SHP77 treated with DMSO at 0.1 percent for 48 hours (cell line): ENCODE data around the gene ADAT3.
"Not testable (repeated sequence)": the region's sequence is repeated elsewhere in the genome, so short reads cannot be mapped to it uniquely, and the experiment has no call there.

ENCODE experiments used
- DNase-seq: peaks from one replicate; lab custom pipeline; 2025; lab: John Stamatoyannopoulos, UW

ADAT3 gene

DNA sequence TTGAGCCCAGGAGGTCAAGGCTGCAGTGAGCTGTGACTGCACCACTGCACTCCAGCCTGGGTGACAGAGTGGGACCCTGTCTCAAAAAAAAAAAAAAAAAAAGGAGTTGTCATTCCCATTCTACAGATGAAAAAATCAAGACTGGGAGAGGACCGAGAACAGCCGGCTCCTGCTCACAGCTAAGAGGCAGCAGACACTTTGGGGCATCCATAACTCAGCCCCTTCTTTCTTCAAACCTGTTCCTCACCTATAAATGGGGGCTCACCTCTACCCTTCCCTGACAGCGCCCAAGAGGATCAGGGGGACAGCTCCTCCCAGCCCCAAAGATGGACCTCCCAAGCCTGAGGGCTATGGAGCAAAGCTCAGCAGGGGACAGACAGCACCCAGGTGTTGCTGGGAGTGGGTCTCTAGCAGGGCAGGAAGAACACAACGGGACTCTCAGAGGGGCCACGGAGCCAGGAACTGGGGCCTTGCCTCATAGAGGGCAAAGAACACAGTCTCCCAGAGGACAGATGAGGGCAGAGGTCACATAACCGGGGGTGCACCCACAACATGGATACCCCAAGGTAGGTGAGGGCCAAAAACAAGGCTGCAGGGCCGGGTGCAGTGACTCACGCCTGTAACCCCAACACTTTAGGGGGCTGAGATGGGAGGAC is 38.4 kb upstream of the ADAT3 start:
- no peak for DNase-seq

DNA sequence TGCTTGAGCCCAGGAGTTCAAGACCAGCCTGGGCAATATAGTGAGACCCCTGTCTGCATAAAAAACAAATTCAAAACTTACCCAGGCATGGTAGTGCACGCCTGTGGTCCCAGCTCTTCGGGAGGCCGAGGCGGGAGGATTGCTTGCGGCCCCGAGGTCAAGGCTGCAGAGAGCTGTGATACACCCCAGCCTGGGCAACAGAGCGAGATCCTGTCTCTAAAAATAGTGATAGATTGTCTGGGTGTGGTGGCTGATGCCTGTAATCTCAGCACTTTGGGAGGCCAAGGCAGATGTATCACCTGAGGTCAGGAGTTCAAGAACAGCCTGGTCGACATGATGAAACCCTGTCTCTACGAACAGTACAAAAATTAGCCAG is 37.9 kb upstream of the ADAT3 start:
- DNase-seq = no peak

DNA sequence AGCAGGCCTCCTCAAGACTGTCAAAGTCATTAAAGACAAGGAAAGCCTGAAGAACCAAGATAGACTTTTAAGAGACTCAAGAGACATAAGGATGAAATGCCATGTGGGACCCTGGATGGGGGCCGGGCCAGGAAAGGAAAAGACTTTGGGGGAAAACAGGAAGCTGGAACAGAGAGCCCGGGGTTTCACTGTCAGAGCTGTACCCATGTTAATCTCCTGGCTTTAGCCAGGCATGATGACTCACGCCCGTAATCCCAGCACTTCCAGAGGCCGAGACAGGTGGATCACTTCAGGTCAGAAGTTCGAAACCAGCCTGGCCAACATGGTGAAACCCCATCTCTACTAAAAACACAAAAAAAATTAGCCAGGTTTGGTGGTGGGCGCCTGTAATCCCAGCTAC is 36.2 kb upstream of the ADAT3 start:
- no peak for DNase-seq

DNA sequence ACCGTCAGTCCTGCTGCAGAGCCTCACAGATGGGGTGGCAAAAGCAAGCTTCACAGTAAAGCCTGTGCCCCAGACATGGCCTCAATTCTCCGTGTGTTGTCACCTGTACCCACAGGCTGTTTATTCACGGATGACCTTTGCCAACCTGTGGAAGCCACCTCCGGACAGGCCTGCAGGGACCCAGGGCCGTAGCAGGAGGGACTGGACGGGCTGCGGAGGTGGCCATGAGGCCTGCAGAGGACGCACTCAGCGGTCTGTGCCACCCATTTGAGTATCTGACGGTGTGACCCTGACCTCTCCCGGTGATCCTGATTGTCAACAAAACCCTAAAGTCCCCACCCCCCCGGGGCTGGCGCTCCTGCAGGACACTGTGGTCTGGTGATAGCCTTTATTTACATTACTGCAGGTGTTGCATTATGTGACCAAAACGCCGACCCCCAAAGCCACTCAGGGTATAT is 34.0 kb upstream of the ADAT3 start:
- no peak for DNase-seq

DNA sequence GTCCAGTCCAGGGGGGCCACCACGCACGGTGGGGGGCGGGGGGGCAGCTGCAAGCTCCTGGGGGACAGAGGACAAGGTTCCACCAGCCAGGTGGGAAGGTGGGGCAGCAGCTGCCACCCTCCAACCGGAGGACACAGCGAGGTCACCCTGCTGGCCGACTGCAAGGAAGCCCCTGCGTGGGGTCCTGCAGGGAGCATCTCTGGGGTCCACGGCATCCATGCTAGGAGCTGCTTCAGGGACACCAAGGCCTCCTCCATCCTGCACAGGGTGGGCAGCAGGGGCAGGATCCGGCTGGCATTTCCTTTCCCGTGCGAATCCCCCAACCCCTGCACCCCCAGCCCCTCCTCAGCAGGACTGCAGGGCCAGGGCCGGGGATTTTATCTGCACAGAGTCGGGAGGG is 33.6 kb upstream of the ADAT3 start:
- DNase-seq = no peak

DNA sequence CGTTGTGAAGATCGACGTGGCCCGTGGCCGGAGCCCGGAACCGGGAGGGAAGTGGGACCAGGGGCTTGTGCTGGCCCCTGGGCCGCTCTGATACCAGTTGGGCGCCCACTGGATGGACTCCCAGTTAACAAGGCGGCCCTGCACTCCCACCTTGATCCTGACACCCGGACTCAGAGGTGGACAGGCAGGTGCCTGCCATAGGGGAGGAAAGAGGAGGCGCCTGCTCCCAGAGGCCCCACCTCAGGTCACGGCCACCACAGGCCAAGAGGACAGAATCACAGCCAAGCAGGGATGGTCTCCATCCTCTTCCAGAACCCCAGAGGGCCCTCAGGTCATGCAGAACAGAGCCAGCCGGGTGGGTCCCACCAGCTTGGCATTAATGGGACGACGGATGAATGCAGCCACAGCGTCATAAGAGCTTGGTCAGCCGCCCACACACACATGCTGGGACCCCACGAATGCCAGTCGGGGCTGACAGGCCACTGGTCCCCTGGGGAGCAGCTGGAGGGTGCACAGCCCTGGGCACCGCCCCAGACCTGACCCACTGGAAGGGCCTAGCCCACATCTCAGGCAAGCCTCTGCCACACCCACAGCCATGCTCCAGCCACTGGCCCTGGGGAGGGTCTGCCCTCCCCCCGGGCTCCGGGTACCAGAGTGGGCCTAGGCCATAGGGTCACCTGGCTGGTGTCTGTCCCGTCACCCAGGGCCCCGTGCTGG is 32.2 kb upstream of the ADAT3 start:
- DNase-seq = no peak

DNA sequence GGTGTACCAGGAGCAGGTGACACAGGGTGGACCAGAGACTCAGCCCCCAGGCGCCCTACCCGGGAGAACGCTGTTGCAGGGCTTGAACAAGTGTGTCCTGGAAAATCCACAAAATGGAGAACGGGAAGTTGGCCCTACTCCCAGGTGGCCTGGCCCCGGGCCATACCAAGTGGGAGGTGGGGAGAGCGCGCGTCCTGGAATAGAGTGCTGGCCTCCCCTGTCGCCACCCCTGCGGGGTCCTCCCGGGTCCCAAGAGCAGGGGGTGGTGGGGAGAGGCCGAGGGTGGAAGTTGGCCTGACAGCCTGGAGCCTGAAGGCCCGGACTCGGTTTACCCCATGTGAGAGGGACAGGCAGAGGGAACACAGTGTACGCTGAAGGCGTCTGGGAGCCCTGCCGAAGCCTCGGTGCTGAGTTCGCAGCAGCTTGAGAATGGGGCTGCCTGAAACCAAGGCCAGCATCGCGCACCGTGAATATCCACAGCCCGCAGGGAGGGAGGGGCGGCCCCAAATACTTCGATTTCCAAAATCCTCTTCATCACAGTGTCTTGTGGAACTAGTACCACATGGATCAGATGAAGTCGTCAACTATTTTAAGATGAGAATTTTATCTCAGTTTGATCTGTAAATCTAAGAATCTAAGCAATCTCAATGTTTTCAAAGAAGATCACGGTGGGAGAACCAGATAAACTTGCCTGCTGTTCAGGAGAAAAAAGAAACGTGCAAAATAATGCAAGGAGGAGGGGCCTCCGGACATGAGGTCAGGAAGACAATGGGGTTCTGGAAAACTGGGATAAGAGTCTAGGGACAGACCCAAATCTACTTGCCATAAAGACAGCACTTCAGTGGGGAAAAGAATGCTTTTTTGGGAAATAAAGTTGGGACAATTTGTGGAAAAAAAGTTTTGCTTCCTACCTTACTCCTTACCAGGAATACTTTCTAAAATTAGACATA is 31.4 kb upstream of the ADAT3 start:
- DNase-seq = no peak

DNA sequence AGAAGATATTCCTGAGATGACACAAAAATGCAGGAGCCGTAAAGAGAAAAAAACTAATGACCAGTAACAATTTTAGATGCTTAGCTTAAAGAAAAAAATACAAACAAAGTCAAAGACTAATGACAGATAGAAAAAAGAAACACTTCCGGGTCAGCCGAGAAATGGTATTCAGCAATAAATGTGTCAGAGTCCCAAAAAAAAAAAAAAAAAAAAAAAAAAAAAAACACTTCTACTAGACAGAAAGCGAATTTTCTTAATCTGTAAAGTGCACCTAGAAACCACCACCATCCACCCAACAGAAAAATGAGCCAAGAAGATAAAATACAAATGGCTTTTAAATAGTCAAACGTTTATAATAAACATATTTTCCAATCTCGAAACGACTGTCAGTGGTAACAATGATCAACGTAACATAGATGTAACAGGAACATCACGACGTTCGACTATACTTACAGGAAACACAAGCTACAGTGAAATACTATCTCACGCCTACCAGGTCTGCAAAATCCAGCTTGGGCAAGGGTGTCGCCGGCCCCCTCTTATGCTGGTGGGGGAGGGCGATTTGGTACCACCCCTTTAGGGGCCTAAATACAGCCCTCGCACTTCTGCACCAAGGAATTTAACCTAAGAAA is 30.5 kb upstream of the ADAT3 start:
- DNase-seq = no peak

DNA sequence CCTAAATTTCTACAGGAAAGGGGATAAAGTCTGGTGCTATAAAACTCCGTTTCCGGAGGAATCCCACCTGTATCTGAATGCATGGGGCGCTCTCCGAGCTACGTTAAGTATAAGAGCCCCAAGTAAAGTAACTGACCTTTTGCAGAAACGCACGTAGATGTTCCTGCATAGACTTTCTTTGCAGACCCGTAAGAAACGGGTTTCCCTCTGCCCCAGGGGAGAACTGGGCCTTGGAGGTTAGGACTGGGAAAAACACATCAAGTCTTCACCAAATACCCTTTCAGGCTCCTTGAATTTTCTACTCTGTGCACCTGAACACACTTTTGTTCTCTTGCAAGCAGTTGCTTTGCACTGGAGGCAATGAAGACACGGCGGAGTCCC is 29.9 kb upstream of the ADAT3 start:
- not testable (repeated sequence) for DNase-seq

DNA sequence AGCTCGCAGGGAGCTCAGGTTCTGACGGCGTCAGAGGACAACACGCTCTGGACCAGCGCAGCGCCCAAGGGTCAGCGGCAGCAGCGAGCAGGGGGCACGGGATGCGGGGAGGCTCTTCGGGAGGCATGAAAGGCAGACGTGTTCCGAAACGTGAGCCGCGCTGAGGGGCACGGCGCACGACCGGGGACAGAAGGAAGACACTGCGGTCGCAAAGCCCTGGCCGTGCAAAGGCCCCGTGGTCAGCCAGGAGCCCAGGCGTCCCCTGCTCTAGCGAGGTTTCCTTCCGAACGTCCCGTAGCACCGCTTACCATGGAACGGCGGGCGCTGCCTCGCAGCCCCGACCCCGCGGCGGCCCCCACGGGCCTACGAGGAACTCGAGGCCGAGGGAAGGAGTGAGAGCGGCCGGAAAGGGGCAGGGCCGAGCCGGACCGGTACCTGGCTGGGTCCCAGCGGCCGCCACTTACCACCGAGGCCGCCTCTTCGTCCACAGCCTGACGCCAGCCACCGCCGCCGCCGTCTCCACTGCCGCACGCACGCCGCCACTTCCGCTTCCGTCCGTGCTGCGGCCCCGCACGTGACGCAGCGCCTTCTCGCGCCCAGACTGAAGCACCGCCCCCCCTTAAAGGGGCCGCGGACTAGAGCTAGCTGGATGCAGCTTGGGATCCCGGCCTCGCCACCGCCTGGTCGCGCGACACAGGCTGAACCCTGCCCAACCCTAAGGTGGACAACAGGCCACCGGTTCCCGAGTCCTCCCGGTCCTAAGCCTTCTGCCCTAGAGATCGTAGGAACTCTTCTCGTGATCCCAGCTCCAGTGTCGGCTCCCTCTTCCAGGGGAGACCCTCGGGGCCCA is 29.3 kb upstream of the ADAT3 start:
- DNase-seq = peak; percentile 72

DNA sequence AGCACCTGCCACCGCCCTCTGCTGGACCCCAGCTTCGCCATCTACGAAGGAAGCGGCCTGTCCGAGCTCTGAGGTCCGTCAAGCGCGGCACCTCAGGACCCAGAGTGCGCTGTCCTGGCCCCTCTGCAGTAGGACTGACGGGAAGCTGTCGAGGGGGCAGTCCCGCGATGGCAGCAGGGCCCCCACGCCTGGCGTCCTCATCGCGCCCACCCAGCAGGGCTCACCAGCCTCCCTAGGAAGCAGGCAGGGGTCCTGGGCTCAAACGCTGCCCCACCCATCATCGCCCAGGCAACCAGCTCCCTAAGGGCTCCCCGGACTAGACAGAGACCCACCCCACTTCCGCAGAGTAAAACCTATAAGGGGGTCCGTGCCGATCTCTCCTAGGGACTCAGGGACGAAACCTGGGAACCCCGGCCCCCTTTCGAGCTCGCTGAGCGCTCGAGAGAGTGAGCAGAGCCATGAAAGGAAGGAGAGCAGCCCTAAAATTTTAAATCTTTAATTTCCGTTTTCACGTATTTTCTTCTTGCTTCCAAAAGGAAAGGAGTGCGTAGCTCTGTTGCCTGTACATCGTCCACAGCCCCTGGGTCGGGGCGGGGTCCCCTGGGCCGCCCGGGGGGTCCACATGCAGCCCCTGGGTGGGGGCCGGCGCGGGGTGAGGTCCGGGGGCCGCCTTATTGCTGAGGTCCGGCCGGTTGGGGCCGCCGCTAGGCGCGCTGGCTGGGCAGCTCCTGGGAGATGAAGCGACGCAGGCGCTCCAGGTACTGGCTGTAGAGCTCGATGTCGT is 28.5 kb upstream of the ADAT3 start:
- not testable (repeated sequence) for DNase-seq

DNA sequence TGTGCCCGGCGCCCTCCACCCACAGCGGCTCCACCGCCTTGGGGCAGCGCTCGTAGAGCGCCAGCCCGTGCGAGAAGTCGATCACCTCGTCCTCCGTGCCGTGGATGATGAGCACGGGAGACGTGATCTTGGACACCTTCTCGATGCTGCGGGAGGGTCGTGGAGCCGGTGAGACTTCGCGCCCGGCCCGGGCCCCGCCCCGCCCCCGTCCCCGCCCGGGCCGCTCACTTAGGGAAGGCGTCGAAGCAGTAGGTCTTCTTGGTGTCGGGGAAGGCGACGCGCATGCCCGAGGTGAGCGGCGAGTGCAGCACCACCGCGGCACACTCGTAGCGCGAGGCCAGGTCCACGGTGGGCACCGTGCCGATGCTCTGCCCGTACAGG is 27.9 kb upstream of the ADAT3 start:
- not testable (repeated sequence) for DNase-seq

DNA sequence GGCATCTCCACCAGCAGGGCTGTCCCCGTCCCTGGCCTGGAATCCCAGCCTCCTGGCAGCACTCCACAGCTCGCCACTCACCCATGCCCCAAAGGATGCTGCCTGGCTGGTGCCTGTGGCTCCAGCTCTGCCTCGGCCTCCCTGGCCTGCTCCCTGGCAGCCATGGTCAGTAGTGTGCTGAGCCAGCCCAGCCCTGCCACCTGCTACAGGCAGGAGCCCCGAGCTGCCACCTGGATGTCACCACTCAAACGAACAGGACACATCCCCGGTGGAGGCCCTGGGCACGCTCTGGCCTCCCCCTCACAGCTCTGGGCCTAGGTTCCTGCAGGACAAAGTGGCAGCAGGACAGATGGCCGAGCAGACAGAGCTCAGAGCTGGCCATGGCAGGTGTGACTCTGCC is 26.6 kb upstream of the ADAT3 start:
- DNase-seq = not testable (repeated sequence)

DNA sequence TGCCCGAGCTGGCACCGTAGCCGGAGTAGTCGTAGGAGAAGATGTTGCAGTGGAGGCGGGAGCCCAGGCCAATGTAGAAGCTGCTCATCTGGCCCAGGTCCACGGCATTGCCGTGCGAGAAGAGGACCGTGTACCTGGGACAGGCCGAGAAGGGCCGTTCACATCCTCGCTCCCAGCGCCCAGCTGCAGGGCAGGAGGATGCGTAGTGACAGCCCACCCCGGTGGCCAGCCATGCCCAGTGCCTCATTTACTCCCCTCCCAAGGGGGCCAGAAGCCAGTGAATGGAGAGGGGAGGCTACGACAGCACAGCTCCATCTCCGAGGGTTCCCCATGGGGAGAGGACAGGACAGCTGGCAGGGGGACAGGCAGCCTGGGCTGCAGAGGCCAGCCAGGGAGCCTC is 25.2 kb upstream of the ADAT3 start:
- not testable (repeated sequence) for DNase-seq

DNA sequence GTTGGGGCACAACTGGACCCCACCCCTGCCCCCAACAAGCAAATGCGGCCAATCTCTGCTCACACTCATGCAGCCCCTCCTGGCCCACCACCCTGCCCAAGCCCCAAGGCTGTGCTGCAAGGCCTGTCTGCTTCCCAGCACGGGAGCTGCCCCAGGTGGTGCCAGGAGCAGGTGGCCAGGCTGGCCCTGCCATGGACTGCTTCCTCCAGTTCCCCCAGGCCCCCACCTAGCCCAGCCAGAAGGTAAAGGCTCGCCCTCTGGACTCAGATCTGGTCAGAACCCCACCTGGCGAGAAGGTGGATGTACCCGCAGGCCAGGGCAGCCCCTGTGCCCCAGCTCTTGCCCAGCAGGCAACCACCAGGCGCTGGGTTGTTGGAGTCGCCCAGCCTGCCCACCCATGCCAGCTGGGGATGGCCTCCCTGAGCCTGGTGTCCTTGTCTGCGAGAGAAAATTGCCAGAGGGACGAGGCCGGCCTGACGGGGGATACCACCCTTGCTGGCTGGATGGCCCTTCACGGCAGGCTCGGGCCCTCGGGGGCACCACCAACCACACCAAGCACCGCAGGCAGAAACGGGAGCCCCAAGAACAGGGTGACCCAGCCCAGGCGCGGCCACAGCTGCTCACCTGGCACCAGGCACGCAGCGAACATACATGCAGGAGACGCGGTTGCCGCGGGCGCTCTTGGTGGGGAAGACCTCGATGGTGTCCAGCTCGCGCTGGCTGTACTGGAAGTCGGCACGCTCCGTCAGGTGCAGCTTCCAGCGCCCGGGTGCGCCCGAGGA is 24.4 kb upstream of the ADAT3 start:
- no peak for DNase-seq

DNA sequence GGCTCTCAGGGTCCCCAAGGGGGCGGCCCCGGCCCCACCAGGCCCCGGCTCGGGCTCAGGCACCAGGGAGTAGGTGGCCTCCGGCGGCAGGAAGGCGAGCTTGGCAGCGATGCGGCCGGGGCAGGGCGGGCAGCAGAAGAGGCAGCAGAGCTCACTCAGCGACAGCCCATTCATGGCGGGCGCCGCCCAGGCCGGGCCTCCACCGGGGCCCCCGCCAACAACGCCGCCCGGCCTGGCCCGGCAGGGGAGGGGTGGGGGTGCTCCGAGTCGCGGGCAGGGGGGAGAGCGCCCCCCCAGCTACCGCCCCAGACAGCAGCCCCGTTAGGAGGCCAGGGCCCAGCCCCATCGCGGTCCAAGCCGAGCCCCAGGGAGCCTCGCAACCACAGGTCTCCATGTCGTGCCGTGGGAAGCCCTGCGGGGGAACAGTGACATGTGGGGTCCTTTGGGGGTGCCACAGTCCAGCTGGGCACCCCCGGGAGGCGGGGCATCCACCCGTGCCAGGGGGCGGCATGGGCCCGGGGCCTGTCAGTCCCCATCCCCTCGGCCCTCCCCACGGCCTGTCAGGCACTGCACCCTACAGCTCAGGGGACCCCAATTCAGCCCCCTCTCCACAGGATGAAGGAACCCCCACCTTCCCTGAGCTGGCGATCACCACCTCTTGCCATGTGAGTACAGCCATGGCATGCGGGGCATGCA is 23.7 kb upstream of the ADAT3 start:
- not testable (repeated sequence) for DNase-seq

DNA sequence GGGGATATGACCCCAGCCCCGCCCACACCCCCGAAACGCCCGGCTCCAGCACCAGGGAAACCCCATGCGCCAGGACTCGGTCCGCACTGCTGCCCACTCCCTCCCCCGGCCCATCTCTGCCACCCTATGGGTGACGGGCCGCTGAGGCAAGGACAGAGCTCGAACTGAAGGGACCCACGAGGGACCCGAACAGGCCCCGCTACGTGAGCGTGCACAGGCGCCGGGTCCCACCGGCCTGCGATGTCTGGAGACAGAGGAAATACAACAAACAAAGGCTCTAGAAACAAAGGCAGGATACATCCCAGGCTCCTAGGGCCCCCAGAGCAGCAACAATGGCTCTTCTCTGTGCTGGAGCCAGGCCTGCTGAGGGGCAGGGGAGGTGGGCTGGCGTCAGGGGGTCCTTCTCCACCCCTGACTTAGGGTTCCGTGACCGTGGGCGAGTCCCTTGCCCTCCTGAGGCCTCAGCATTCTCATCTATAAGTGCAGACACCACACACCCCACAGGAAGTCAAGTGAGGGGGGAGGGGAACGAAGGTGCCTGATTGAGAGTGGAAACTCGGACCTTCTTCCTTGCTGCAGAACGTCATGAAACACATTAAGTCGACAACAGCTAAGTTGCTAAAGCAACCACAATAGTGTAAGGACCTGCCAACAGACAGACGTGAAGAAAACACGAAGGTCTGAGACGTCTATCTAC is 23.0 kb upstream of the ADAT3 start:
- DNase-seq = no peak
